HCT116 (cell line): Measurements from ENCODE around the gene GCNT4.

ENCODE experiments used
- ATF3 ChIP-seq: IDR thresholded peaks from 2 replicates; pipeline ENCODE4 v1.6.1; 2012
- CEBPB ChIP-seq: IDR thresholded peaks from 2 replicates; pipeline ENCODE4 v1.6.1; 2012; ENCODE audit warnings: low read depth
- CTCF ChIP-seq, 3 experiments: fragments of 200-600 bp in 1 of 3; sonication (generic) in 1 of 3; IDR thresholded peaks in 2 of 3; conservative IDR thresholded peaks in 1 of 3; 2 replicates each; pipeline ENCODE4 v1.5.1; 2012 to 2017; ENCODE audit warnings: low read depth in 2 of 3, low read length in 2 of 3, antibody characterized with exemption in 1 of 3, borderline replicate concordance in 1 of 3, control low read depth in 1 of 3, mild to moderate bottlenecking in 1 of 3, mixed read lengths in 1 of 3, mixed run types in 1 of 3, moderate library complexity in 1 of 3; ENCODE audit not compliant: insufficient read depth in 1 of 3
- EZH2 ChIP-seq: fragments of 200-600 bp; sonication (generic); IDR thresholded peaks from 2 replicates; pipeline ENCODE4 v1.6.1; 2017; ENCODE audit warnings: antibody characterized with exemption, mixed run types
- EZH2phosphoT487 ChIP-seq: fragments of 200-600 bp; IDR thresholded peaks from 2 replicates; pipeline ENCODE4 v1.6.1; 2018; ENCODE audit warnings: antibody characterized with exemption, borderline replicate concordance
- FOSL1 ChIP-seq: IDR thresholded peaks from 2 replicates; pipeline ENCODE4 v1.6.1; 2012; ENCODE audit warnings: low read depth
- POLR2A ChIP-seq: IDR thresholded peaks from 2 replicates; pipeline ENCODE4 v1.7.0; 2011; ENCODE audit warnings: borderline replicate concordance; ENCODE audit not compliant: insufficient read depth, insufficient read length; ENCODE audit errors: extremely low read depth
- POLR2AphosphoS5 ChIP-seq: IDR thresholded peaks from 2 replicates; pipeline ENCODE4 v1.6.1; 2011; ENCODE audit warnings: mild to moderate bottlenecking, low read depth, low read length, moderate library complexity
- SIN3A ChIP-seq: IDR thresholded peaks from 2 replicates; pipeline ENCODE4 v1.6.1; 2012; ENCODE audit warnings: low read depth
- SP1 ChIP-seq: IDR thresholded peaks from 2 replicates; pipeline ENCODE4 v1.6.1; 2012; ENCODE audit warnings: low read depth
- YY1 ChIP-seq: IDR thresholded peaks from 2 replicates; pipeline ENCODE4 v1.6.1; 2011; ENCODE audit warnings: low read length, low read depth, moderate library complexity, mild to moderate bottlenecking; ENCODE audit not compliant: insufficient replicate concordance; ENCODE audit errors: extremely low read depth
- ZFX ChIP-seq: fragments of 450-650 bp; IDR thresholded peaks from 2 replicates; pipeline ENCODE4 v1.6.1; 2017

- TF ChIP-seq POLR2A: no peak
- no peak for TF ChIP-seq CTCF (IDR thresholded peaks at IDR 0.05 in 2 of 3, conservative IDR thresholded peaks at IDR 0.05 in 1 of 3; ENCODE audit: borderline replicate concordance in 1 of 3, insufficient read depth in 1 of 3, low read depth in 2 of 3, low read length in 2 of 3)
- no peak for TF ChIP-seq ZFX
- TF ChIP-seq POLR2AphosphoS5: no peak
- no peak for TF ChIP-seq EZH2
- no peak for TF ChIP-seq SIN3A
- TF ChIP-seq YY1: no peak
- TF ChIP-seq FOSL1: no peak
- no peak for TF ChIP-seq ATF3
- no peak for TF ChIP-seq CEBPB
- no peak for TF ChIP-seq EZH2phosphoT487
- TF ChIP-seq SP1: no peak
These were observed 42.6 kb downstream of the GCNT4 start for GRCh38 chr5:75009556-75010345.
